CD4-positive, alpha-beta memory T cell (primary cell): Measurements from ENCODE around the gene PACRG. TPM values are rescaled to one million over a fixed set of nuclear protein-coding genes. Genes with fewer than 3 reads are reported as not detected.

Experiments used
- CTCF ChIA-PET: fragments of 350-600 bp; sonication (Branson Sonifier 250); formaldehyde crosslinking; loops from one replicate; lab custom pipeline; 2021; ENCODE audit warnings: inconsistent platforms; ENCODE audit not compliant: partially characterized antibody; lab: Charles Lee
- POLR2A ChIA-PET: fragments of 350-600 bp; sonication (Branson Sonifier 250); formaldehyde crosslinking; loops from one replicate; lab custom pipeline; 2021; ENCODE audit not compliant: partially characterized antibody; lab: Charles Lee
- DNase-seq, 5 donors: peaks; one replicate each; pipeline versions ENCODE4 v3.0.0 to v3.0.0-alpha.2; 2020 to 2022; ENCODE audit warnings: mixed read lengths in 1 of 5
- H3K27ac ChIP-seq: one replicate; pipeline ENCODE4 v1.7.0; 2013; ENCODE audit warnings: low read depth, low read length
- H3K27me3 ChIP-seq: 2 replicates; pipeline ENCODE4 v1.7.0; 2013; ENCODE audit warnings: mild to moderate bottlenecking, low read length, moderate library complexity; ENCODE audit not compliant: insufficient read depth
- H3K36me3 ChIP-seq: 2 replicates; pipeline ENCODE4 v1.7.0; 2013; ENCODE audit warnings: mild to moderate bottlenecking, low read length, moderate library complexity; ENCODE audit not compliant: insufficient read depth
- H3K4me1 ChIP-seq: 2 replicates; pipeline ENCODE4 v1.7.0; 2013; ENCODE audit warnings: mild to moderate bottlenecking, low read length, moderate library complexity; ENCODE audit not compliant: insufficient read depth
- H3K4me3 ChIP-seq, 2 donors: one replicate each; pipeline ENCODE4 v1.7.0; 2013; ENCODE audit warnings: low read length in 2 of 2, mild to moderate bottlenecking in 1 of 2
- H3K9me3 ChIP-seq, 2 donors: one replicate each; pipeline ENCODE4 v1.7.0; 2013; ENCODE audit warnings: low read length in 2 of 2, control low read depth in 1 of 2; ENCODE audit not compliant: control insufficient read depth in 1 of 2
- H3K27ac Mint-ChIP-seq, 7 donors: one replicate each; pipeline ENCODE4 v1.8.0; 2020 to 2021; ENCODE audit warnings: mixed read lengths in 7 of 7, mild to moderate bottlenecking in 6 of 7, inconsistent platforms in 3 of 7, moderate library complexity in 3 of 7
- H3K27me3 Mint-ChIP-seq, 2 donors: one replicate each; pipeline ENCODE4 v1.8.0; 2020 to 2021; ENCODE audit warnings: mixed read lengths in 2 of 2
- H3K36me3 Mint-ChIP-seq, 2 donors: one replicate each; pipeline ENCODE4 v1.8.0; 2020 to 2021; ENCODE audit warnings: mixed read lengths in 2 of 2, inconsistent platforms in 1 of 2, mild to moderate bottlenecking in 1 of 2
- H3K4me1 Mint-ChIP-seq, 4 donors: one replicate each; pipeline ENCODE4 v1.8.0; 2020 to 2021; ENCODE audit warnings: mixed read lengths in 4 of 4, mild to moderate bottlenecking in 1 of 4
- H3K4me3 Mint-ChIP-seq, 8 donors: one replicate each; pipeline ENCODE4 v1.8.0; 2020 to 2021; ENCODE audit warnings: mixed read lengths in 8 of 8, mild to moderate bottlenecking in 7 of 8, moderate library complexity in 6 of 8, inconsistent platforms in 3 of 8
- H3K9me3 Mint-ChIP-seq, 8 donors: one replicate each; pipeline ENCODE4 v1.8.0; 2020 to 2021; ENCODE audit warnings: mixed read lengths in 8 of 8, mild to moderate bottlenecking in 5 of 8, inconsistent platforms in 3 of 8, moderate library complexity in 1 of 8
- intact Hi-C: fragments of 100-400 bp; cut with micrococcal nuclease; formaldehyde crosslinking; loops from one replicate; pipeline ENCODE4 v1.15.1; 2023
- polyA plus RNA-seq, 2 donors: library from polyadenylated mRNA; unstranded; fragments of 300-500 nt; fragmentation: Illumina TruSeq; gene quantifications; one replicate each; pipeline ENCODE4 v1.2.3, GENCODE V29; 2021
- total RNA-seq, 2 experiments: library from RNA; stranded (reverse); gene quantifications; one replicate each; pipeline ENCODE4 v1.2.3, GENCODE V29; 2021

PACRG gene
- total and polyA plus RNA-seq, 4 experiments from 2014 or later = 0.21 to 1.5 (median 0.81) TPM; not detected in 1

DNA sequence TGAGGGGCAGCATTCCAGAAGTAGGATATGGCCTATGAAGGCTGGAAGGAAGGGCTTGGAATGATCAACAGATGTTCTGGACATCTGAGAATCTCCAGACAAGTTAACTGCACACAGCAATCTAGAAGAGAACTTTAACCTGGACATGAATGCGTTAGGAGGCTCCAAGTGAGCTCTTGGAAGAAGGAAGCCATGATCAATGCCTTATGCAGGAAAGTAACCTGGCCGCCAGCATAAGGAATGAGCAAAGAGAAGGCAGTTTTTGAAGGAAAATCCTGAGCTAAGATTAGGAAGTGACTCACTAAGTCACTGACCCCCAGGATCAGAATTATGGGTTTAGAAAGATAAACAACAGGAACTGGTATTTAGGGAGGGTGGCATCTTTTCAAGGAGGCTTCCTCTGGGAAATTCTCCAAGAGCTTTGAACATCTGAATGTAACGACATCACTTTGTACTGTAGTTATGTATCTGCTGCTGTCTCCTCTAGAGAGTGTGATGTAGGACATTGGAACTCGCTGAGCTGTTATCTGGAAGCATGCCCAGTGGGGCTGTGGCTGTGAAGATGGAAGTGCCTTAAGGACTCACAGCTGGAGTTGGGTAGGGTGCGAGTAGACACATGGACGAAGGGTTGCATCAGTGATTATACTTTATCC is 236.8 kb downstream of the PACRG start:
- peaks cover 0 to 2% of the 10 kb centered on the region in 2 donors for H3K36me3 Mint-ChIP-seq
- Histone ChIP-seq H3K4me1 (no peaks in the 10 kb centered on the region), H3K9me3 (no peaks in the 10 kb centered on the region), H3K4me3 (no peak overlapping the region), H3K27me3 (no peaks in the 10 kb centered on the region), H3K27ac (no peak overlapping the region), H3K36me3 (no peaks in the 10 kb centered on the region)
- H3K27ac Mint-ChIP-seq = no peak overlapping the region
- intact Hi-C loops = no loop called here
- no peaks in the 10 kb centered on the region for H3K27me3 Mint-ChIP-seq
- ChIA-PET POLR2A (no interaction called here), CTCF (no interaction called here)
- H3K4me1 Mint-ChIP-seq = no peaks in the 10 kb centered on the region
- peaks cover 3 to 23% (median 16%) of the 10 kb centered on the region in 8 donors for H3K9me3 Mint-ChIP-seq
- DNase-seq = no peak
- no peak overlapping the region for H3K4me3 Mint-ChIP-seq

- H3K27ac Mint-ChIP-seq = no peak overlapping the region
- POLR2A ChIA-PET = no interaction called here
- H3K4me1 Mint-ChIP-seq = no peaks in the 10 kb centered on the region
- Histone ChIP-seq H3K27me3 (no peaks in the 10 kb centered on the region), H3K9me3 (no peaks in the 10 kb centered on the region), H3K27ac (no peak overlapping the region), H3K36me3 (no peaks in the 10 kb centered on the region), H3K4me3 (no peak overlapping the region), H3K4me1 (no peaks in the 10 kb centered on the region)
- intact Hi-C loops = no loop called here
- peaks cover 3 to 23% (median 17%) of the 10 kb centered on the region in 8 donors for H3K9me3 Mint-ChIP-seq
- CTCF ChIA-PET = no interaction called here
- H3K27me3 Mint-ChIP-seq = no peaks in the 10 kb centered on the region
- peaks cover 0 to 2% of the 10 kb centered on the region in 2 donors for H3K36me3 Mint-ChIP-seq
- DNase-seq = no peak
- H3K4me3 Mint-ChIP-seq = no peak overlapping the region
Measured at GRCh38 chr6:162965366-162965765, 237.6 kb downstream of the PACRG start.

DNA sequence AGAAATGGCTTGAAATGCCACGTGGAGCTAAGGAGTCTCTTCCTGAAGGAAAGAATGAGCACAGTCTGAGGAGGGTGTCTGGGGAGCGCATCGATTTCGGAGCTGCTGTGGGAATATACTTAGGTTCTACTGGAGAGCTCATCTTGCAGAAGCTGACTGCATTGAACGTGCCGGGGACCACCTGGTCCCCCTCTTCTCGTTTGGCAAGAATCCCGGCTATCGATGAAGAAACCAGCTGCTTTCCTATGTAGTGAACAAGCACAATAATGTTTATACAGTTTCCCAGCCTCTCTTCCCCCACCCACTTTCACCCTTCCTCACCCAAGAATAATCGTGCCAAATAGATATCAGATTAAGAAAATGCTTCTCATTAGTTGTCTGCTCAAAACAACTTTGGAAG is 242.5 kb downstream of the PACRG start:
- Histone ChIP-seq H3K36me3 (no peaks in the 10 kb centered on the region), H3K27ac (no peak overlapping the region), H3K4me1 (no peaks in the 10 kb centered on the region), H3K4me3 (no peak overlapping the region), H3K9me3 (no peaks in the 10 kb centered on the region), H3K27me3 (no peaks in the 10 kb centered on the region)
- ChIA-PET POLR2A (no interaction called here), CTCF (no interaction called here)
- Mint-ChIP-seq H3K4me1 (no peaks in the 10 kb centered on the region), H3K36me3 (peaks cover 0 to 2% of the 10 kb centered on the region in 2 donors), H3K27ac (no peak overlapping the region), H3K4me3 (no peak overlapping the region), H3K9me3 (peaks cover 3 to 31% (median 20%) of the 10 kb centered on the region in 8 donors), H3K27me3 (no peaks in the 10 kb centered on the region)
- intact Hi-C loops = no loop called here
- no peak for DNase-seq

GRCh38 chr6:162971356-162971755 is 243.6 kb downstream of the PACRG start:
- no peaks in the 10 kb centered on the region for H3K9me3 ChIP-seq
- CTCF ChIA-PET = no interaction called here
- no peaks in the 10 kb centered on the region for H3K36me3 ChIP-seq
- no peaks in the 10 kb centered on the region for H3K27me3 ChIP-seq
- H3K4me3 ChIP-seq = no peak overlapping the region
- H3K4me1 Mint-ChIP-seq = no peaks in the 10 kb centered on the region
- no peak for DNase-seq
- H3K4me3 Mint-ChIP-seq = no peak overlapping the region
- no peak overlapping the region for H3K27ac ChIP-seq
- H3K27me3 Mint-ChIP-seq = no peaks in the 10 kb centered on the region
- no peak overlapping the region for H3K27ac Mint-ChIP-seq
- H3K4me1 ChIP-seq = no peaks in the 10 kb centered on the region
- peaks cover 0 to 2% of the 10 kb centered on the region in 2 donors for H3K36me3 Mint-ChIP-seq
- H3K9me3 Mint-ChIP-seq = peaks cover 3 to 26% (median 17%) of the 10 kb centered on the region in 8 donors
- intact Hi-C loops = no loop called here
- POLR2A ChIA-PET = no interaction called here

DNA sequence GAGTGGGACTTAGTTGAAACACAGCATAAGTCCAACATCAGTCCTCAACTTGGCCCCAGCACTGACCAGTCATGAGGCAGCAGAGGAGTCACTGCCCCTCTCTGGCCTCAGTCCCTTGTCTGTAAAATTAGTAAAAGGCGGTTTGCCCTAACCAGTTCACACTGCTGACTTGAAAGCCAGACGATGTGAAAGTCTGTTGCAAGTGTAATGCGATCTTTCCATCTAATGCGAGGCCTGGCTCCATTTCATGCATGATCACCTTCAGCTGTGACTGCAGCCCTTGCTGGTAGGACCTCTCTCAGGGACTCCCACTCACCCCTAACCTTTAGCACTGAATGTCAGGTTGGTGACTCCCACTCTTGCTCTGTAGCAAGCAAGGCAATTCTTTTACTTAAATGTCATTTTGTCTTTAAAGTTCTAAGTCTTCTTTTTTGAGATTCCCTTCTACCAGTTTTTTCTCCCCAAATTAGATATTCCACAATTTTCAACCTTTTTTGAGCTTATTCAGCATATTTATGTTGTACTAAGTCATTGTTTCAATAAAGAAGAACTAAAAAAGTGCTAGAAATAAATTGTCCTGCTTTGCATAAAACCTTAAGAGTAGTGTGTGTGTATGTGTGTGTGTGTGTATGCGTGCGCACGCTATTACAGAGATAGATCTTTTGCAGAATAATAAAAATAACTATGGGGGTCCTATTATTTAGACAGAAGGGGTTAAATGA is 245.5 kb downstream of the PACRG start:
- H3K27ac ChIP-seq = no peak overlapping the region
- intact Hi-C loops = no loop called here
- no peaks in the 10 kb centered on the region for H3K27me3 Mint-ChIP-seq
- POLR2A ChIA-PET = no interaction called here
- no peak overlapping the region for H3K4me3 ChIP-seq
- H3K27me3 ChIP-seq = no peaks in the 10 kb centered on the region
- DNase-seq = no peak
- no peaks in the 10 kb centered on the region for H3K36me3 ChIP-seq
- no peak overlapping the region for H3K27ac Mint-ChIP-seq
- CTCF ChIA-PET = no interaction called here
- no peaks in the 10 kb centered on the region for H3K4me1 ChIP-seq
- peaks cover 0 to 2% of the 10 kb centered on the region in 2 donors for H3K36me3 Mint-ChIP-seq
- H3K9me3 Mint-ChIP-seq = peaks cover 3 to 27% (median 19%) of the 10 kb centered on the region in 8 donors
- no peak overlapping the region for H3K4me3 Mint-ChIP-seq
- no peaks in the 10 kb centered on the region for H3K4me1 Mint-ChIP-seq
- no peaks in the 10 kb centered on the region for H3K9me3 ChIP-seq

DNA sequence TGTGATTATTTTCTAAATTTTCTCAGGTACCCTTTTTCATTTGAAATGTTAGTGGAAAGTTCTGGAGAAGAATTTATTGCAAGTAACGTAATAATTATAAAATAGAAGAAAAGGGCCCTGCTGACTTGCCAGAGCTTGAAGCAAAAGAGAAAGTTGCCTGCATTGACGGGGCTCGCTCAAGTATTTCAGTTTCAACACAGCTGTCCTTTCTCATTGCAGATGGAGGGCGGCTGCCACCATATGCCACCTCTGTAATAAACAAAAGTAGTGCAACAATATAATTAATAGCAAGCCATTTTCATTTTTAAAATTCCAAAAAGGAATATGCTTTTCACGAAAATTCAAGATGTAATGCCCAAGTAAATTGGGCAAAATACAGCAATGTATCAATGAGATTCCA is 246.2 kb downstream of the PACRG start:
- no peak overlapping the region for H3K27ac ChIP-seq
- no peaks in the 10 kb centered on the region for H3K36me3 ChIP-seq
- Mint-ChIP-seq H3K4me3 (no peak overlapping the region), H3K9me3 (peaks cover 3 to 28% (median 20%) of the 10 kb centered on the region in 8 donors), H3K27me3 (no peaks in the 10 kb centered on the region), H3K36me3 (peaks cover 0 to 2% of the 10 kb centered on the region in 2 donors), H3K4me1 (no peaks in the 10 kb centered on the region), H3K27ac (no peak overlapping the region)
- H3K4me3 ChIP-seq = no peak overlapping the region
- H3K9me3 ChIP-seq = no peaks in the 10 kb centered on the region
- POLR2A ChIA-PET = no interaction called here
- intact Hi-C loops = no loop called here
- no peaks in the 10 kb centered on the region for H3K27me3 ChIP-seq
- CTCF ChIA-PET = no interaction called here
- DNase-seq = no peak
- H3K4me1 ChIP-seq = no peaks in the 10 kb centered on the region

DNA sequence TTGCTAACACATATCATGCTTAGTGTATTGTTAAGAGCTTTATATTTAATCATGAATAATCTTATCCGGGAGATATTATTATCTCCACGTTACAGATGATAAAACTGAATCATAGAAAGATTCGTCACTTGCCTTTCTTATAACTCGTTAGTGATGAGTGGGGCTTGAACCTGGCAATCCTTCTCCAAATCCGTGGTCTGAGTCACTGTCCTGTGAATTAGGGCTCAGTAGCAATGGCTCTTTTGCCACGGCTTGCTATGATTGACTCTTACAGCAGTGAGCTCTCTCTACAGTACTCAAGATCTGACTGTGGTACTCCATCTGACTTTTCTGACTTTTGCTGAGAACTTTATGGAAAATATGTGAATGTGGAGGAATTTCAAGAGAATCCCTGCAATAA is 246.9 kb downstream of the PACRG start:
- H3K36me3 Mint-ChIP-seq = no peaks in the 10 kb centered on the region
- CTCF ChIA-PET = no interaction called here
- H3K4me1 Mint-ChIP-seq = no peaks in the 10 kb centered on the region
- Histone ChIP-seq H3K9me3 (no peaks in the 10 kb centered on the region), H3K27me3 (no peaks in the 10 kb centered on the region), H3K4me3 (no peak overlapping the region), H3K36me3 (no peaks in the 10 kb centered on the region), H3K4me1 (no peaks in the 10 kb centered on the region), H3K27ac (no peak overlapping the region)
- no peak for DNase-seq
- POLR2A ChIA-PET = no interaction called here
- no peaks in the 10 kb centered on the region for H3K27me3 Mint-ChIP-seq
- H3K27ac Mint-ChIP-seq = no peak overlapping the region
- peaks cover 0 to 23% (median 15%) of the 10 kb centered on the region in 8 donors for H3K9me3 Mint-ChIP-seq
- intact Hi-C loops = no loop called here
- H3K4me3 Mint-ChIP-seq = no peak overlapping the region
